ENCODE measurements around the gene LRRFIP1. TPM values are rescaled to one million over a fixed set of nuclear protein-coding genes. Genes with fewer than 3 reads are reported as not detected.
"Not testable (repeated sequence)": the region's sequence is repeated elsewhere in the genome, so short reads cannot be mapped to it uniquely, and the experiment has no call there.

LRRFIP1 gene
- total RNA-seq, 4 donors from 2014 or later: 62.8 to 199 (median 121) TPM

DNA sequence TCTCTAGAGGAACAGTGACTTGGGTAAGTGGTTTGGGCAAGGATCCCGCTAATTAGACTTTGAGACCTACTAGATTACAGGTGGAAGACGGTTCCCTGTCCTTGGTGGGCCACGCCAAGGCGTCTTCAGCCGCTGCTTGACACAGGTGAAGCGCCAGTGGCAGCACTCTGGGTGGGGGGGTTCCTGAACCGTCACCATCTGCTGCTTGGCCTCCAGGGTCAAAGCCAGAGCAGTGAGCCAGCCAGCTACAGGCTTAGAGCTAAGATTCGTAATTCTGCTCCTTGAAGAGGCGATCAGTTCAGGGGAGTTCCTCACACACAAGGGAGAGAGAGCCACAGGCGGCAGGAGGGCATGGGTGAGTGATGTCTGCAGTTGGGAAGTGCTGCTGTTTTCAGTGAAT, 131.8 kb downstream of the LRRFIP1 start:
- intact Hi-C loops (cut with DNase I; ENCODE audit: low total_unique reads): no loop called here
- TF ChIP-seq, protein P1, sequence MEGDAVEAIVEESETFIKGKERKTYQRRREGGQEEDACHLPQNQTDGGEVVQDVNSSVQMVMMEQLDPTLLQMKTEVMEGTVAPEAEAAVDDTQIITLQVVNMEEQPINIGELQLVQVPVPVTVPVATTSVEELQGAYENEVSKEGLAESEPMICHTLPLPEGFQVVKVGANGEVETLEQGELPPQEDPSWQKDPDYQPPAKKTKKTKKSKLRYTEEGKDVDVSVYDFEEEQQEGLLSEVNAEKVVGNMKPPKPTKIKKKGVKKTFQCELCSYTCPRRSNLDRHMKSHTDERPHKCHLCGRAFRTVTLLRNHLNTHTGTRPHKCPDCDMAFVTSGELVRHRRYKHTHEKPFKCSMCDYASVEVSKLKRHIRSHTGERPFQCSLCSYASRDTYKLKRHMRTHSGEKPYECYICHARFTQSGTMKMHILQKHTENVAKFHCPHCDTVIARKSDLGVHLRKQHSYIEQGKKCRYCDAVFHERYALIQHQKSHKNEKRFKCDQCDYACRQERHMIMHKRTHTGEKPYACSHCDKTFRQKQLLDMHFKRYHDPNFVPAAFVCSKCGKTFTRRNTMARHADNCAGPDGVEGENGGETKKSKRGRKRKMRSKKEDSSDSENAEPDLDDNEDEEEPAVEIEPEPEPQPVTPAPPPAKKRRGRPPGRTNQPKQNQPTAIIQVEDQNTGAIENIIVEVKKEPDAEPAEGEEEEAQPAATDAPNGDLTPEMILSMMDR (IDR thresholded peaks at IDR 0.05): no peak
- no peak for TF ChIP-seq POLR2A (IDR thresholded peaks at IDR 0.05)
- Histone ChIP-seq H3K9me3 (no peaks in the 10 kb centered on the region), H3K36me3 (no peaks in the 10 kb centered on the region), H3K4me3 (no peak overlapping the region), H3K27me3 (no peaks in the 10 kb centered on the region), H3K27ac (no peak overlapping the region), H3K4me1 (no peaks in the 10 kb centered on the region)
- DNase-seq: no peak

DNA sequence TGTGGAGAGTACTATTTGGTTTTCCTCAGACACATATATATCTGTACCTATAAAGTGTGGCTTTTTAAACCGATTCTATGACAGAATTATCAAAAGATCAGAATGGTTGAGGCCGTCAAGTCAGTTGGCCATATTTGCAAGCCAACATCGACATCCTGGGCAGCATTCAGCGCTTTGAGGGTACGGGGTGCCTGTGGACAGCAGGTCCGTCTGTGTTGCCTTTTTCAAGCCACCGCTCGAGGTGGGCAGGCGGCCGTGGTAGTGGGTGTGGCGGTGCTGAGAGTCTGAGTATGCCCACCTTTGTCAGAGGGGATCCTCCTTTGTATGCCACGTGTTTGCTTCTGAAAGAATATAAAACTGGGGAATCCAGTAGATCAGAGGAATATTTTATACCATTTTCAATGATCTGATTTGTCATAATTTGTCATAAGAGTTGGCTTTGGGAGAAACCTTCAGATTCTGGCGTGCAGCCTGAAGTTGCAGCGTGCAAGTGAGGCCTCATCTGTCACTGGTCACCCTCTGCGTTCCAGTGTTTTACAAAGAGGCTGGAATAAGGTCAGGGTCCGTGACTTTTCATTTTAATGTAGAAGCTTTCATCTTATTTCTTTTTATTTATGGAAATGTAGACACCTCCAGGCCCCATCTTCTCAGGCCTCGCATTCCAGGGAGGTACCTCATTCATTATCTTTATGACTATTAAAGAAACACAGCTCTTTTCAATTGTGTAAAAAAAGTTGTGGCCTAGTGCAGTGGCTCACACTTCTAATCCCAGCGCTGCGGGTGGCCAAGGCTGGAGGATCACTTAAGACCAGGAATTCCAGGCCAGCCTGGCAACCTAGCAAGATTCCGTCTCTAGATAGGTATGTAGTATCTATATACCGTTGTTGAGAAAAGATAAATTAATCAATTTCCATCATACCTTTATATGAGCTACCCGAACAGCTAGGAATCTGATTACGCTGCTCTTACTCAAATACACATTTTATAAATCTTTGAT, 133.4 kb downstream of the LRRFIP1 start:
- no peaks in the 10 kb centered on the region for H3K36me3 ChIP-seq
- intact Hi-C loops (cut with DNase I; ENCODE audit: low total_unique reads): no loop called here
- H3K9me3 ChIP-seq: no peaks in the 10 kb centered on the region
- no peaks in the 10 kb centered on the region for H3K4me1 ChIP-seq
- TF ChIP-seq, protein P1 (IDR thresholded peaks at IDR 0.05): no peak
- no peak for TF ChIP-seq POLR2A (IDR thresholded peaks at IDR 0.05)
- DNase-seq: no peak
- no peak overlapping the region for H3K27ac ChIP-seq
- no peaks in the 10 kb centered on the region for H3K27me3 ChIP-seq
- H3K4me3 ChIP-seq: no peak overlapping the region

DNA sequence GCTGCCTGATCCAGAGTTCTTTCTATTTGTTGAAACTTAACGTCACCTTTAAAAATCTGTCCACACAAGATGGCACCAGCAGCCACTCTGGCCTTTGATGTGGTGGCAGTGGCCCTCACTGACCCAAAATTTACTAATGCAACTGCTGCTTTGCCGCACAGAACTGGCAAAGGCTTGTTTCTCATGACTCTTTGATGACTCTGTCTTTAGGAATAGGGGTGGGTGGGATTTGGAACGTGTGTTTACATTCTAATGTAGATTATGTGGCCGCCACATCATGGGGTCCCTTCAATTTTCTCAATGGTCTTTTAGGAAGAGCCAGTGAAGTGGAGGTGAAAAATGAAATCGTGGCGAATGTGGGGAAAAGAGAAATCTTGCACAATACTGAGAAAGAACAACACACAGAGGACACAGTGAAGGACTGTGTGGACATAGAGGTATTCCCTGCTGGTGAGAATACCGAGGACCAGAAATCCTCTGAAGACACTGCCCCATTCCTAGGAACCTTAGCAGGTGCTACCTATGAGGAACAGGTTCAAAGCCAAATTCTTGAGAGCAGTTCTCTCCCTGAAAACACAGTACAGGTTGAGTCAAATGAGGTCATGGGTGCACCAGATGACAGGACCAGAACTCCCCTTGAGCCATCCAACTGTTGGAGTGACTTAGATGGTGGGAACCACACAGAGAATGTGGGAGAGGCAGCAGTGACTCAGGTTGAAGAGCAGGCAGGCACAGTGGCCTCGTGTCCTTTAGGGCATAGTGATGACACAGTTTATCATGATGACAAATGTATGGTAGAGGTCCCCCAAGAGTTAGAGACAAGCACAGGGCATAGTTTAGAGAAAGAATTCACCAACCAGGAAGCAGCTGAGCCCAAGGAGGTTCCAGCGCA, 135.2 kb downstream of the LRRFIP1 start:
- H3K27me3 ChIP-seq; H3K36me3 ChIP-seq; DNase-seq; H3K9me3 ChIP-seq; H3K4me3 ChIP-seq; H3K27ac ChIP-seq; intact Hi-C loops (cut with DNase I; ENCODE audit: low total_unique reads); H3K4me1 ChIP-seq: not testable (repeated sequence)

DNA sequence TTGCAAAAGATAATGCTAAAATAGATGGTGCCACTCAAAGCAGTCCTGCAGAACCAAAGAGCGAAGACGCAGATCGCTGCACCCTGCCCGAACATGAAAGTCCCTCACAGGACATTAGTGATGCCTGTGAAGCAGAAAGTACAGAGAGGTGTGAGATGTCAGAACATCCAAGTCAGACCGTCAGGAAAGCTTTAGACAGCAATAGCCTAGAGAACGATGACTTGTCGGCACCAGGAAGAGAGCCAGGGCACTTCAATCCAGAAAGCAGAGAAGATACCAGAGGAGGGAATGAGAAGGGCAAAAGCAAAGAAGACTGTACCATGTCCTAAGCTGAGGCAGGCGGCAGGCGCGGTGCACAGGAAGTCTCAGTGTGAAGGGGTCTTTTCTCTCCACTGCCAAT, 136.4 kb downstream of the LRRFIP1 start:
- DNase-seq: no peak
- intact Hi-C loops (cut with DNase I; ENCODE audit: low total_unique reads): no loop called here
- no peak overlapping the region for H3K27ac ChIP-seq
- H3K9me3 ChIP-seq: no peaks in the 10 kb centered on the region
- H3K27me3 ChIP-seq: no peaks in the 10 kb centered on the region
- H3K4me3 ChIP-seq: no peak overlapping the region
- H3K4me1 ChIP-seq: no peaks in the 10 kb centered on the region
- H3K36me3 ChIP-seq: no peaks in the 10 kb centered on the region
- TF ChIP-seq, protein P1 (IDR thresholded peaks at IDR 0.05): no peak
- TF ChIP-seq POLR2A (IDR thresholded peaks at IDR 0.05): no peak

DNA sequence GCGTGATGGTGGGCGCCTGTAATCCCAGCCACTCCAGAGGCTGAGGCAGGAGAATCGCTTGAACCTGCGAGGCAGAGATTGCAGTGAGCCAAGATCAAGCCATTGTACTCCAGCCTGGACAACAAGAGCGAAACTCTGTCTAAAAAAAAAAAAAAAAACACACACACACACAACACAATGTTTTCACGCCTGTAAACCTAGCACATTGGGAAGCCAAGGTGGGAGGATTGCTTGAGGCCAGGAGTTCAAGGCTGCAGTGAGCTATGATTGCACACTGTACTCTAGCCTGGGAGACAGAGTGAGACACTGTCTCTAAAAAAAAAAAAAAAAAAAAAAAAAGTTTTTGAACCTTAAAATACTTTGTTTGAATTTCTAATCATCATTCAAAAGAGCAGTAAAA, 137.7 kb downstream of the LRRFIP1 start:
- H3K4me1 ChIP-seq; intact Hi-C loops (cut with DNase I; ENCODE audit: low total_unique reads); H3K36me3 ChIP-seq; H3K27ac ChIP-seq; DNase-seq; H3K9me3 ChIP-seq; H3K4me3 ChIP-seq; H3K27me3 ChIP-seq: not testable (repeated sequence)

DNA sequence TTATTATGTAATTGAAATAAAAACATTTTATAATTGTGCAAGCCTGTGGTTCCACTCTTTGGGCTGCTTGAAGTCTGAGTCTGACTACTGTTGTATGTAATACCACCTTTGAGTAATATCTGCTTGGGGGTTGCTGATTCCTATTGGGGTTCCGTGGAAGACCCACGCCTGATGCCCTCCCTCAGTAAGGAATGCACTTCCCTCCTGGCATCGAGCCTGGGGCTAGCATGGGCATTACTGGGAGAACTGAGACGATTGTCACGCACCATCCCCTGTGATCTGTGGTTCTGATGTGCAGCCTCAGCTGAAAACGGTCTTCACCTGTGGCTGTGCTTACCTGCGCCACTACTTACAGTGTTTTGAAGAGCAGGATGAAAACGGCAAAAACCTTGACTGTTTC, 138.5 kb downstream of the LRRFIP1 start:
- no peak overlapping the region for H3K27ac ChIP-seq
- no peaks in the 10 kb centered on the region for H3K9me3 ChIP-seq
- no peaks in the 10 kb centered on the region for H3K36me3 ChIP-seq
- H3K27me3 ChIP-seq: no peaks in the 10 kb centered on the region
- DNase-seq: no peak
- H3K4me3 ChIP-seq: no peak overlapping the region
- TF ChIP-seq, protein P1 (IDR thresholded peaks at IDR 0.05): no peak
- TF ChIP-seq POLR2A (IDR thresholded peaks at IDR 0.05): no peak
- intact Hi-C loops (cut with DNase I; ENCODE audit: low total_unique reads): no loop called here
- no peaks in the 10 kb centered on the region for H3K4me1 ChIP-seq

Data from uterus (tissue), 4 donors.